NCI-H226 (cell line): ENCODE measurements around the gene LIX1.
A peak's percentile ranks its signal among the peaks of the same experiment; 100 is the strongest.
"Not testable (repeated sequence)": the region's sequence is repeated elsewhere in the genome, so short reads cannot be mapped to it uniquely, and the experiment has no call there.

Experiments
- DNase-seq: peaks from one replicate; pipeline ENCODE4 v3.0.0-alpha.2; 2015

Gene LIX1

DNA sequence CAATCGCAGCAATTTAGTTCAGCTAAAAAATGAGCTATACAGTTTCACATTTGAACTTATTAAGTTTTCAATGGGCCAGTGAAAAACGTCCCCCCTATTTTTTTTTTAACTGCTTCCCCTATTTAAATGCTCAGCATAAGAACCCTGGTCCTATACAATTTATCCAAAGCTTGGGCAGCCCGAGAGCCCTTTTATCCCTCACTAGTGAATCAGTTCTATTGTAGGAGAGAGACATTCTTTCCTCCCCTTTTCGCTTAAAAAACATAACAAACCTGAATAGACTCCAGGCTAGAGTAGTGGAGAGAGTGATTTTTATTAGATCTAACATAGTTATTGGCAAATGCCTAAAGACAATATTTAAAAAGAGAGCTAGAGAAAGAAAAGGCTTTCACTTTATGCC, 1.4 kb downstream of the LIX1 start:
- DNase-seq, result no peak

DNA sequence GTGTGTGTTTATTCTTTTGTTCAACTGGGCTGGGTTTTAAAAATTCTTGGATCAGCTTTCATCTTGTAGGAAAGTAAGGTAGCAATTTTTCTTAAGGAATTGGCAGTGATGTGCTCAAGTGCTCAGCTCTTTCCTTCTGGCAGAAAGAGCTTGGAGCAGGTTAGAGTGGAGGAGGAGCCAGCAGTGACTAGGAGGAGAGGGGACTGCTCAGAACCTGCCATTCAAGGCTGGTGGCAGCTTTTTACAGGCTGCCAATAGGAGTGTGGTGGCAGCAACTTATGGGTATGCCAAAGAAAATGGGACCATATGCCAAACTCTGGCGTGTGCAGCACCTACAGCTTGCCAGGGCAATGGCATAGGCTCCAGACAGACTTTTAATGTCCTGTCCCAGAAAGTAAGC, 2.2 kb downstream of the LIX1 start:
- DNase-seq, result not testable (repeated sequence)

- DNase-seq, result no peak
Measured at GRCh38 chr5:97136475-97136874, 5.9 kb downstream of the LIX1 start.

DNA sequence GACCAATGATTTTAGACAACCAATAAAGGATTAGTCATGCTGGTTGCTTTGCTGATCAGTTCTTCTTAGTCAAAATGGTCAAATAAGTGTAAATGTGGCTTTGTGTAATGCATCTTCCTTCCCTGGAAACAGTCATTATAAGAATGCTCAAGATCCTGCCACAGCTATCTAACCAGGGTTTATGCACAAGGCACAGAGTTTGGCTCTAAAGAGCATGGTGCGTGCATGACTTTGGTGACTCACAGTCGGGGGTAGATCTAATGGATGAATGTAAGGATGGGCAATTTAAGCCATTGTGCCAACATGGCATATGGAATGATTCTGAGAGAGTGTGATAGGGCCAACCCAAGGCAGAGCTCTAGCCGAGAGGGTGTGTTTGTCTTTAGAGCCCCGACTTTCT, 6.5 kb downstream of the LIX1 start:
- DNase-seq, result no peak

GRCh38 chr5:97134634-97135033, 7.8 kb downstream of the LIX1 start:
- DNase-seq, result no peak

DNA sequence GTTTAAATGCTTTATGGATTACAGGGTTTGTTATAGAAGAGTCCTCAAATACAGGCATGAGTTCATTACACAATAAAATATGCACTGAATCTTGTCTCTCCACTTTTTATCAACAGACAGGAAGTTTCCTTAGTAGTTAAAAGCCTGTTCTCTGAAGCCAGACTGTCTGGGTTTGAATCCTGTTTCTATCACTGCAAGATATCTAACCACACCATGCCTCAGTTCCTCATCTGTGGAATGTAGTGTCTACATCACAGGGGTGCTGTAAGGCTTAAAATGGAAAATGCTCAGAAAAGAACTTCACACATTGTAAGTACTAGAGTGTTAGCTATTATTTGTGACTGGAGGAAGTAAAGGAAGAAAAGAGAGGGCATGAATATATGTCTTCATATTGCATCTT, 9.3 kb downstream of the LIX1 start:
- DNase-seq, result no peak

DNA sequence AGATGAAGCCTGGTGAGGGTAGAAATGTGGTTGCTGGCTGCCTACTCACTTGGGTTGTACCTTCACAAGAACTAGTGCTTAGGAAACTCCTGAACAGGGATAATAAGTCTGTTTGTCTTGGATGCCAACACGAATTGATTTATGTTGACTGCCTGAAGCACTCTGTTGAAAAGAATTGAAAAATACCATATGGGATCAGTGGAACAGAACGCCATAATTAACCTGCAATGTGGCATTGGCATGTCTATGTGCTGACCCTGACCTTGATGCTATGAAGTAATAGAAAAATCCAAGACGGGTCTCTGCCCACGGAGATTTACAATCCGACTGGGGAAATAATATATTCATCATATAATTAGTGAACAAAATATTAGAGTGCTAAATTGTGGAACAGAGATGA, 10.5 kb downstream of the LIX1 start:
- no peak for DNase-seq

DNA sequence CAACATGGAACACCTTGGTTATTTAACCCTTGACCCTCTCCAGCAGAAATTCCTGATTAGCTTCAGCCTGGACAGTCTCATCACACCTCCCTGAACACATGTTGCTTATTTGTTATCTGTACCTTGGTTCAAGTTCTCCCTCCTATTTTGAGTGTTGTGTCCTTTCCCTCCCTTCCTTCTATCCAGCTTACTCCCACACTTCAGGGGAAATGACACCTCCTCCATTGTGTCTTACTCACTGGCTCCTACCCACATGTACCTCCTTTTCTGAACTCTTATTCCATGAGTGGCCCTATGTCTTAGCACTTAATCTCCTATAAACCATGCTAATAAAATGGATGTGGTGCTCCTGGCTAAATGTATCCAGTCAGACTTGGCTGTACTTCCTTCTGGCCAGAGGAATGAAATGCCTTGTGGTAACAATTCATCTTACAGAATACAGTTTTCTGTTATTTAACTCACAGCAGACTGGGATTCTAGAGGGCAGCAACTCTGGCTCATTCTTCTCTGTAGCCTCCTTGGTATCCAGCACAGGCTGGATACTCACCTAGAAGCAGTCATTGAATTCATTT, 11.2 kb downstream of the LIX1 start:
- DNase-seq, result peak; percentile 9

DNA sequence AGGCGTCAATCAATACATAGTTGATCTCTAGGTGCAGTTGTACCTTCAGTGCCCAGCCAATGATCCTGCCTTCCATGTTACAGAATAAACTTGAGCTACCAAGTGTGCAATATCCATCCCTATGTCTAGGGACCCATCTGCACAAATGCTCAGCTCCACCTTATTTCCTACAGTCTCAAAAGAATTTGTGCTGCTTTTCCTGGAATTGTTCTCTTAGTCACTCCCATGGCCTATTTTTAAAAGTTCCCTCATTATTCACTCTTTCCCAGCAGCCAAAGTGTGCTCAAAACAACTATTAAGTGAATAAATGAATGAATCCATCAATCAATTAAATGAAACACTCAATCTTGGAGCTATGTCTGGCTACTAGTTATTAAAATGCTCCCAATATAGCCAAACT, 14.7 kb downstream of the LIX1 start:
- DNase-seq, result no peak

GRCh38 chr5:97125125-97125683, 17.2 kb downstream of the LIX1 start:
- no peak for DNase-seq

DNA sequence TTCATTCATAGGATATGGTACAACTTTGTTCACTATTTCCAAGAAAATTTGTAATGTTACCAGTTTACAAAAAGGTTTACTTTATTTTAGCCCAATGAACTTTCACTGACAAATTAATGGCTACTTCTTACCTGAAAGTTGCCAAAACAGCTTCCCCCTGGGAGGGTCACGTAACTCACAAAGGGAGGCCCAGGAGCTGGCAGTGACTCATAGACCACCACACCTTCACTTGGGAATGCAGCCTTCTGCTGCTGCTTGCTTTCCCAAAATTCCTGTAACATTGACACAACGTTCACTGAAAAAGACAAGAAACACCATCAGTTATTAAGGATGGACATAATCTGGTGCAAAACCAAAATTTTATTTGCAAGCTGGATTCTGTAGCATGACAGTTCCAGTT, 18.1 kb downstream of the LIX1 start:
- DNase-seq, result no peak

DNA sequence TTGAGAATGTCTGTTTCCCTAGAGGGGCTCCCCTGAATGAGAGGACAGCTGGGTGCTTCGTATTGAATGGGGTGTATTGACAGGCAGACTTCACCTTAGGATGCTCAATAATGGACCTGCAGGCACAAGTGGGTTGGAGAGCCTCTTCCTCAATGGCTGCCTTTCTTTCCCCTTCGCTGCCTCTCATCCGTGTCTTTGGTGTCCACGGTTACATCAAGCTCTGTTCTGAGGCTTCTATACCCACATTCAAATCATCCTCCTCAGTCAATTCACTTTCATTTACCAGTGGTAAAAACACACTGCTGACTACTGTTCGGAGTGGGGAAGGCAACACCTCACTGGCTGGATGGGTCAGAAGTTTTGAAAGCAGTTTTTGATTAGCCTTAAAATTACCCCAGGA, 20.6 kb downstream of the LIX1 start:
- DNase-seq, result no peak

- no peak for DNase-seq
Measured at GRCh38 chr5:97120195-97120594, 22.2 kb downstream of the LIX1 start.

- DNase-seq, result no peak
Measured at GRCh38 chr5:97119007-97119390, 23.4 kb downstream of the LIX1 start.

GRCh38 chr5:97118261-97119006, 24.0 kb downstream of the LIX1 start:
- no peak for DNase-seq

DNA sequence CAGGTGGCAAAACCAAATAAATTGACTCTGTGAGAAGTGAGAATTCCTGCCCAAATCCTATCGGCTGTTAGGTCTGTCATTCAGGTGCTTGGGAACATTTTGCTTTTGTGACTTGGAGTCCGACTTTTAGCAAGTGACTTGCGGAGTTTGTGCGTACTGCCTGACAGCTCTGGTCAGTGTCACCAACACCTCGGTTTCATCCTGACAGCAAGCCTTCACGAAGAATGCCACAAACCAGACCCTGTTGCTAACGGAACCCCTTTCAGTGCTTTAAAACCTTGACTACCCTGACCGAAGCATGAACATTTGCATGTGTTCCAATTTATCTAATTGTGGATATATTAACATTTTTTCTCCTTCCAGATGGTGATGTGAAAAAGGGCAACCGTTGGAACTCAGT, 26.5 kb downstream of the LIX1 start:
- no peak for DNase-seq

DNA sequence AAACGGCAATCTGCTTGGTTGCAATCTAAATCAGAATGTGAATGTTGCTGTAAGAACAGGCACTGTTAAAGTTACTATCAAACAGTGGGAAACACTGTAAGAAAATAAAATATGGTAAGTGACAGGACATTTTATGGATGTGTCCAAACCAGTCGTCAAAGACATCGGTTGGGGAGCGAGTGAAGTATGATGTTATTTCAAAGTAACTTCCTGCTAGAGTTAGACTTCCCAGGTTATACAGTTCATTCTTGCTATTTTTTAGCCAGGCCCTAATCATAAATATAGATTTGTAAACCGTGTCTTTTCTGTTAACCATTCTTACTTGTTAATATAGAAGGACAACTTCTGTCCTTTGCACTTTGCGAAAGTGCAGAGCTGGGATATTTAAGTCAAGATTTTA, 30.2 kb downstream of the LIX1 start:
- no peak for DNase-seq

DNA sequence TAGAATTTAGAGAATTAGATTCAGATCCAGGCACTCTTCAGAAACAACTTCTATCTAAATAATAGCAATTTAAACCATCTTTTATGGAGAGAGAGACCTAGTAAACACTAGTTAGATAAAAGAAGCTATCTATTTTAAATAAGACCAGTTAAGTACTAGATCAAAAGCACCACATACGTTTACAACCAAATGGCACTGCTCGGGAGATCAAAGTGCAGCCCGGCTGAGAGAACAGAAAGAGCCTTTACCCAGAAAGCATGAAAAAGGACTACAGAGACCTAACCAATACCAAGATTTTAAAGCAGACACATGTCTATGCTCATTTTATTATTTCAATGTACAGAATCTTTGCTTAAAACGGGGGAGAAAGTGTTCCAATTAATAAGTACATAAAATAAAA, 30.8 kb downstream of the LIX1 start:
- DNase-seq, result no peak

- no peak for DNase-seq
Measured at GRCh38 chr5:97111004-97111403, 31.4 kb downstream of the LIX1 start.

DNA sequence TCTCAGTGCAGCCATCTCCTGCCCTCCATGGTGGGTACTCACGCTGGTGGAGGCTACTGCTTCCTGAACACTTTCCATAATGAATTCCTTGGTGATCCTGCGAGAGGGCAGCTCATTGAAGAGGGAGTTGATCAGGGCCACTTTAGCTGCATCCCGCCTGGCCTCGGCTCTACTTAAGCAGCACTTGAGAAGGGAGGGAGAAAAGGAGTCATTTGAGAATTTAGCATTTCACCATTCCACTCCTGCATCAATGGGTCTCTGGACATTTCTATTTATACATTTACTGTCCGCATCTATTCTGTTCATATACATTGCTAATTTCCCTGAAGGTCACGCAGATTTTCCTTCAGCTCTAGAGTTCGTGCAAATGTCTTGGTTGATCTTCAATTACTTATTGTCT, 35.1 kb downstream of the LIX1 start:
- no peak for DNase-seq

- no peak for DNase-seq
Measured at GRCh38 chr5:97106216-97106581, 36.2 kb downstream of the LIX1 start.

GRCh38 chr5:97105501-97106215, 36.8 kb downstream of the LIX1 start:
- no peak for DNase-seq

GRCh38 chr5:97102010-97102470, 40.4 kb downstream of the LIX1 start:
- DNase-seq, result no peak
